CD4-positive, alpha-beta T cell (primary cell): ENCODE measurements around the gene LIN7B. TPM values are rescaled to one million over a fixed set of nuclear protein-coding genes. Genes with fewer than 3 reads are reported as not detected.
A peak's percentile ranks its signal among the peaks of the same experiment; 100 is the strongest.

Source experiments
- ATAC-seq: fragments of 200-7000 bp; cut with Tn5 transposase; one replicate; pipeline ENCODE4 v1.10.0; 2022; ENCODE audit warnings: mild to moderate bottlenecking; ENCODE audit not compliant: poor library complexity
- CTCF ChIA-PET: fragments of 350-600 bp; sonication (Branson Sonifier 250); formaldehyde crosslinking; loops from one replicate; lab custom pipeline; 2021; ENCODE audit warnings: antibody characterized with exemption, inconsistent platforms; lab: Charles Lee
- POLR2A ChIA-PET: fragments of 350-600 bp; sonication (Branson Sonifier 250); formaldehyde crosslinking; loops from one replicate; lab custom pipeline; 2021; ENCODE audit warnings: antibody characterized with exemption, inconsistent platforms; lab: Charles Lee
- DNase-seq, 14 experiments: peaks; one replicate each; pipeline ENCODE4 v3.0.0-alpha.2; 2013 to 2020; ENCODE audit warnings: mixed read lengths in 2 of 14
- H3K27ac ChIP-seq, 2 donors: one replicate each; pipeline versions ENCODE4 v1.5.1 to v1.7.0; 2013; ENCODE audit warnings: low read length in 2 of 2, low read depth in 1 of 2, mild to moderate bottlenecking in 1 of 2
- H3K27me3 ChIP-seq, 2 experiments: 1 replicate in 1 of 2; 2 replicates in 1 of 2; pipeline versions ENCODE4 v1.6.1 to v1.7.0; 2013; ENCODE audit warnings: low read length in 2 of 2, control low read depth in 1 of 2, mild to moderate bottlenecking in 1 of 2, moderate library complexity in 1 of 2; ENCODE audit not compliant: insufficient read depth in 2 of 2, control insufficient read depth in 1 of 2
- H3K36me3 ChIP-seq: one replicate; pipeline ENCODE4 v1.6.1; 2013; ENCODE audit warnings: low read length, control low read depth; ENCODE audit not compliant: insufficient read depth
- H3K4me1 ChIP-seq: one replicate; pipeline ENCODE4 v1.6.1; 2013; ENCODE audit warnings: low read length, control low read depth; ENCODE audit not compliant: insufficient read depth
- H3K4me3 ChIP-seq: one replicate; pipeline ENCODE4 v1.5.1; 2013; ENCODE audit warnings: mild to moderate bottlenecking, low read length, moderate library complexity
- H3K9me3 ChIP-seq, 2 experiments: 1 replicate in 1 of 2; 2 replicates in 1 of 2; pipeline versions ENCODE4 v1.6.1 to v1.7.0; 2013; ENCODE audit warnings: low read length in 2 of 2, mild to moderate bottlenecking in 2 of 2, control low read depth in 1 of 2, moderate library complexity in 1 of 2; ENCODE audit not compliant: control insufficient read depth in 1 of 2, insufficient read depth in 1 of 2
- H3K27ac Mint-ChIP-seq: one replicate; pipeline ENCODE4 v1.8.0; 2020; ENCODE audit warnings: mixed read lengths
- H3K27me3 Mint-ChIP-seq: one replicate; pipeline ENCODE4 v1.8.0; 2021; ENCODE audit warnings: mixed read lengths
- H3K36me3 Mint-ChIP-seq: one replicate; pipeline ENCODE4 v1.8.0; 2021; ENCODE audit warnings: low read depth, mixed read lengths
- H3K4me1 Mint-ChIP-seq: one replicate; pipeline ENCODE4 v1.8.0; 2021; ENCODE audit warnings: low read depth, mixed read lengths
- H3K4me3 Mint-ChIP-seq: one replicate; pipeline ENCODE4 v1.8.0; 2020; ENCODE audit warnings: mild to moderate bottlenecking, mixed read lengths
- H3K9me3 Mint-ChIP-seq: one replicate; pipeline ENCODE4 v1.8.0; 2020; ENCODE audit warnings: mixed read lengths
- intact Hi-C, 2 experiments: fragments of 100-400 bp; cut with DNase I in 1 of 2; cut with micrococcal nuclease in 1 of 2; formaldehyde crosslinking; loops; one replicate each; pipeline versions ENCODE4 v1.15.1 to v1.9.0; 2023 to 2025; cut with DNase I, micrococcal nuclease
- total RNA-seq, 174 experiments: library from RNA in 2 of 174; stranded (reverse) in 2 of 174; gene quantifications; one replicate each; pipeline ENCODE4 v1.2.3 and lab custom pipeline; 2021 to 2026
- TF ChIP-seq, protein P1 (sequence below): fragments of 200-600 bp; IDR thresholded peaks from one replicate; pipeline ENCODE4 v1.8.0; 2022; ENCODE audit warnings: antibody characterized with exemption, mild to moderate bottlenecking

Gene LIN7B
- total RNA-seq, 2 experiments from 2014 or later: 6.4 to 6.6 TPM

DNA sequence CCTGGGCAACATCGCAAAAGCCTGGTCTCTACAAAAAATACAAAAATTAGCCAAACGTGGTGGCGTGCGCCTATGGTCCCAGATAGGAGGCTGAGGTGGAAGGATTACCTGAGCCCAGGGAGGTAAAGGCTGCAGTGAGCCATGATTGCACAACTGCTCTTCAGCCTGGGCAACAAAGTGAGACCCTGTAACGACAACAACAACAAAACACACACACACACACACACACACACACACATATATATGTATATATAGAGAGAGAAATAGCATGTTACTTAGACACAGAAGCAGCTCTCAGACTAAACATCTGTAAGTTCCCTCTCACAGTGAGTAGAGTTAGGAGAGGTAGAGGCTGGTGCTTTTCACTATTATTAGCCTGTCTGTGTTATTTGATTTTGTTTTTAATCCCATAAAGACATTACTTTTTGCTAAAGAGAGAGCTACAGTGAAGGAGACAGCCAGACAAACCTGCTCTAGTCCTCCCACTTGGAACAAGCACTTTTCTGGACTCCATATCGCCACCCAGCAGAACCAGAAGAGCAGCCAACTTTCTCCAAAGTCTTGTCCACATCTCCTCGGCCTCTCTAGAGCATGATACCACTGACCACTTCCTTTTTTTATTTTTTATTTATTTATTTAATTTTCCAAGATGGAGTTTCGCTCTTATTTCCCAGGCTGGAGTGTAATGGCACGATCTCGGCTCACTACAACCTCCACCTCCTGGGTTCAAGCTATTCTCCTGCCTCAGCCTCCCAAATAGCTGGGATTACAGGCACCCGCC is 2.8 kb upstream of the LIN7B start:
- Histone ChIP-seq H3K9me3 (no peaks in the 10 kb centered on the region), H3K4me3 (no peak overlapping the region), H3K36me3 (peaks cover 28% of the 10 kb centered on the region), H3K4me1 (peaks cover 21% of the 10 kb centered on the region), H3K27me3 (no peaks in the 10 kb centered on the region), H3K27ac (no peak overlapping the region)
- no peak overlapping the region for H3K27ac Mint-ChIP-seq
- intact Hi-C loops: loop anchor here in 1 of 2 experiments (5.0 to 10.0 kb wide), 2 partner anchors 36 to 637 kb away; no protein-coding TSS in a partner anchor
- no peaks in the 10 kb centered on the region for H3K9me3 Mint-ChIP-seq
- ChIA-PET POLR2A (no interaction called here), CTCF (interaction anchor here (1.0 kb wide), 1 partner anchor 14 kb away, joined by 3 read pairs; no protein-coding TSS in a partner anchor)
- DNase-seq (no peak), ATAC-seq (no peak)
- peak overlapping the region; percentile 68 for H3K4me3 Mint-ChIP-seq
- TF ChIP-seq, protein P1, sequence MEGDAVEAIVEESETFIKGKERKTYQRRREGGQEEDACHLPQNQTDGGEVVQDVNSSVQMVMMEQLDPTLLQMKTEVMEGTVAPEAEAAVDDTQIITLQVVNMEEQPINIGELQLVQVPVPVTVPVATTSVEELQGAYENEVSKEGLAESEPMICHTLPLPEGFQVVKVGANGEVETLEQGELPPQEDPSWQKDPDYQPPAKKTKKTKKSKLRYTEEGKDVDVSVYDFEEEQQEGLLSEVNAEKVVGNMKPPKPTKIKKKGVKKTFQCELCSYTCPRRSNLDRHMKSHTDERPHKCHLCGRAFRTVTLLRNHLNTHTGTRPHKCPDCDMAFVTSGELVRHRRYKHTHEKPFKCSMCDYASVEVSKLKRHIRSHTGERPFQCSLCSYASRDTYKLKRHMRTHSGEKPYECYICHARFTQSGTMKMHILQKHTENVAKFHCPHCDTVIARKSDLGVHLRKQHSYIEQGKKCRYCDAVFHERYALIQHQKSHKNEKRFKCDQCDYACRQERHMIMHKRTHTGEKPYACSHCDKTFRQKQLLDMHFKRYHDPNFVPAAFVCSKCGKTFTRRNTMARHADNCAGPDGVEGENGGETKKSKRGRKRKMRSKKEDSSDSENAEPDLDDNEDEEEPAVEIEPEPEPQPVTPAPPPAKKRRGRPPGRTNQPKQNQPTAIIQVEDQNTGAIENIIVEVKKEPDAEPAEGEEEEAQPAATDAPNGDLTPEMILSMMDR: no peak
- peaks cover 30% of the 10 kb centered on the region for H3K36me3 Mint-ChIP-seq
- peaks cover 20% of the 10 kb centered on the region for H3K4me1 Mint-ChIP-seq
- no peaks in the 10 kb centered on the region for H3K27me3 Mint-ChIP-seq

- intact Hi-C loops: loop anchor here (1.0 to 10.0 kb wide), 5 partner anchors 14 to 640 kb away; partner anchors contain the start of gene DBP (in 1 of the 2)
- Mint-ChIP-seq H3K4me1 (peaks cover 40% of the 10 kb centered on the region), H3K4me3 (peak overlapping the region; percentile 83), H3K27ac (no peak overlapping the region), H3K9me3 (no peaks in the 10 kb centered on the region), H3K36me3 (peaks cover 4% of the 10 kb centered on the region), H3K27me3 (no peaks in the 10 kb centered on the region)
- peaks cover 42% of the 10 kb centered on the region for H3K4me1 ChIP-seq
- TF ChIP-seq, protein P1: no peak
- no peak overlapping the region for H3K27ac ChIP-seq
- no peaks in the 10 kb centered on the region for H3K27me3 ChIP-seq
- ATAC-seq (no peak), DNase-seq (peak in 12 of 14 experiments; percentile 19 to 76 (median 52))
- ChIA-PET POLR2A (interaction anchor here (0.9 to 2.4 kb wide), 9 partner anchors 9 to 762 kb away, joined by 3 to 13 read pairs (median 4); partner anchors contain the start of genes AKT1S1, GYS1 and RUVBL2), CTCF (interaction anchor here (0.6 to 2.4 kb wide), 21 partner anchors 10 to 466 kb away, joined by 3 to 43 read pairs (median 5); partner anchors contain the start of genes CGB7, PRRG2 and RUVBL2)
- no peaks in the 10 kb centered on the region for H3K9me3 ChIP-seq
- H3K36me3 ChIP-seq: no peaks in the 10 kb centered on the region
- H3K4me3 ChIP-seq: peak overlapping the region; percentile 69
Measured at GRCh38 chr19:49114630-49115363, 627 bp downstream of the LIN7B start.

- CTCF ChIA-PET: interaction anchor here (0.7 to 2.3 kb wide), 3 partner anchors 10 to 913 kb away, joined by 3 to 9 read pairs (median 7); no protein-coding TSS in a partner anchor
- TF ChIP-seq, protein P1: no peak
- Histone ChIP-seq H3K4me1 (peaks cover 52% of the 10 kb centered on the region), H3K36me3 (no peaks in the 10 kb centered on the region), H3K9me3 (no peaks in the 10 kb centered on the region), H3K27me3 (no peaks in the 10 kb centered on the region), H3K27ac (no peak overlapping the region), H3K4me3 (no peak overlapping the region)
- ATAC-seq (no peak), DNase-seq (no peak)
- Mint-ChIP-seq H3K4me1 (peaks cover 48% of the 10 kb centered on the region), H3K9me3 (no peaks in the 10 kb centered on the region), H3K27ac (no peak overlapping the region), H3K36me3 (peaks cover 4% of the 10 kb centered on the region), H3K4me3 (peak overlapping the region; percentile 92), H3K27me3 (no peaks in the 10 kb centered on the region)
- POLR2A ChIA-PET: interaction anchor here (0.7 to 1.4 kb wide), 2 partner anchors 123 to 377 kb away, joined by 3 to 5 read pairs; partner anchors contain the start of genes GYS1 and RUVBL2
- intact Hi-C loops: loop anchor here in 1 of 2 experiments (5.0 to 10.0 kb wide), 2 partner anchors 479 to 642 kb away; partner anchors contain the start of gene DBP
Measured at GRCh38 chr19:49116544-49116943, 2.4 kb downstream of the LIN7B start.
